Neural cell (in vitro differentiated cells): ENCODE measurements around the gene PLCL2. TPM values are rescaled to one million over a fixed set of nuclear protein-coding genes. Genes with fewer than 3 reads are reported as not detected.

ENCODE experiments used
- H2AFZ ChIP-seq: fragments of 200-600, 300-800 bp; sonication (generic), shearing (Covaris generic); 2 replicates; pipeline ENCODE4 v1.6.0; 2014; ENCODE audit warnings: low read depth, mild to moderate bottlenecking, antibody characterized with exemption, low read length, moderate library complexity
- H3F3A ChIP-seq: fragments of 200-600 bp; shearing (Covaris generic); 2 replicates; pipeline ENCODE4 v1.6.1; 2016; ENCODE audit warnings: mild to moderate bottlenecking, moderate library complexity, mixed read lengths, antibody characterized with exemption, low read length; ENCODE audit not compliant: insufficient read depth, poor library complexity, severe bottlenecking
- H3K27ac ChIP-seq: fragments of 200-600, 300-800 bp; sonication (generic), shearing (Covaris generic); 2 replicates; pipeline ENCODE4 v1.5.1; 2014; ENCODE audit warnings: mild to moderate bottlenecking, low read length, moderate library complexity
- H3K27me3 ChIP-seq: fragments of 300-800, 200-600 bp; sonication (generic), shearing (Covaris generic); 2 replicates; pipeline ENCODE4 v1.6.0; 2014; ENCODE audit warnings: mild to moderate bottlenecking, low read depth, low read length, moderate library complexity; ENCODE audit not compliant: insufficient read depth
- H3K36me3 ChIP-seq: fragments of 300-800, 200-600 bp; sonication (generic), shearing (Covaris generic); 2 replicates; pipeline ENCODE4 v1.5.1; 2014; ENCODE audit warnings: mild to moderate bottlenecking, antibody characterized with exemption, low read length, moderate library complexity; ENCODE audit not compliant: insufficient read depth
- H3K4me2 ChIP-seq: fragments of 300-800, 200-600 bp; sonication (generic), shearing (Covaris generic); 2 replicates; pipeline ENCODE4 v1.6.0; 2014; ENCODE audit warnings: mild to moderate bottlenecking, low read length
- H3K4me3 ChIP-seq: fragments of 300-800, 200-600 bp; sonication (generic), shearing (Covaris generic); 2 replicates; pipeline ENCODE4 v1.5.1; 2014; ENCODE audit warnings: mild to moderate bottlenecking, low read length, moderate library complexity
- H3K79me2 ChIP-seq: fragments of 200-600 bp; shearing (Covaris generic); replicated peaks from 2 replicates; pipeline ENCODE4 v1.6.0; 2014; ENCODE audit warnings: mild to moderate bottlenecking, low read length, moderate library complexity; ENCODE audit not compliant: insufficient read depth
- H3K9ac ChIP-seq: fragments of 300-800, 200-600 bp; sonication (generic), shearing (Covaris generic); 2 replicates; pipeline ENCODE4 v1.6.1; 2016; ENCODE audit warnings: mild to moderate bottlenecking, low read length, mixed read lengths
- H3K9me2 ChIP-seq: fragments of 200-600 bp; shearing (Covaris generic); 2 replicates; pipeline ENCODE4 v1.6.1; 2016; ENCODE audit warnings: mild to moderate bottlenecking, low read length, mixed read lengths; ENCODE audit not compliant: insufficient read depth
- H3K9me3 ChIP-seq: fragments of 200-600, 300-800 bp; sonication (generic), shearing (Covaris generic); 2 replicates; pipeline ENCODE4 v1.6.1; 2016; ENCODE audit warnings: mild to moderate bottlenecking, mixed run types, low read length, moderate library complexity, mixed read lengths
- H4K20me1 ChIP-seq: fragments of 200-600 bp; shearing (Covaris generic); 2 replicates; pipeline ENCODE4 v1.6.1; 2016; ENCODE audit warnings: mild to moderate bottlenecking, mixed run types; ENCODE audit not compliant: insufficient read depth
- EP300 ChIP-seq: fragments of 450-650 bp; conservative IDR thresholded peaks from 2 replicates; pipeline ENCODE4 v1.6.1; 2014; ENCODE audit warnings: antibody characterized with exemption, mild to moderate bottlenecking, moderate library complexity; ENCODE audit not compliant: poor library complexity, severe bottlenecking
- EZH2 ChIP-seq: fragments of 200-600, 300-800 bp; shearing (Covaris generic), sonication (generic); IDR thresholded peaks from 2 replicates; pipeline ENCODE4 v1.6.1; 2014; ENCODE audit warnings: antibody characterized with exemption, low read length, borderline replicate concordance, mild to moderate bottlenecking; ENCODE audit not compliant: insufficient read depth, poor library complexity, severe bottlenecking
- MXI1 ChIP-seq: fragments of 450-650 bp; conservative IDR thresholded peaks from 2 replicates; pipeline ENCODE4 v1.6.1; 2014; ENCODE audit warnings: antibody characterized with exemption, mild to moderate bottlenecking; ENCODE audit not compliant: poor library complexity, severe bottlenecking
- POLR2AphosphoS5 ChIP-seq: IDR thresholded peaks from 2 replicates; pipeline ENCODE4 v1.6.1; 2012
- RAD21 ChIP-seq: fragments of 450-650 bp; conservative IDR thresholded peaks from 2 replicates; pipeline ENCODE4 v1.6.1; 2014; ENCODE audit warnings: antibody characterized with exemption, mild to moderate bottlenecking, moderate library complexity
- SMC3 ChIP-seq: fragments of 450-650 bp; conservative IDR thresholded peaks from 2 replicates; pipeline ENCODE4 v1.6.1; 2014; ENCODE audit warnings: antibody characterized with exemption, mild to moderate bottlenecking, moderate library complexity; ENCODE audit not compliant: poor library complexity
- TAF1 ChIP-seq: IDR thresholded peaks from 2 replicates; pipeline ENCODE4 v1.6.1; 2012; ENCODE audit warnings: low read depth
- polyA minus RNA-seq: library from RNA; depleted of rRNA, polyadenylated mRNA; stranded (reverse); fragments of >200 nt; gene quantifications from 2 replicates; pipeline ENCODE4 v1.2.3, GENCODE V29; 2014
- polyA plus RNA-seq: library from polyadenylated mRNA; depleted of rRNA; stranded (reverse); fragments of >200 nt; gene quantifications from 2 replicates; pipeline ENCODE4 v1.2.3, GENCODE V29; 2014
- TF ChIP-seq, protein P1 (sequence below): IDR thresholded peaks from 2 replicates; pipeline ENCODE4 v1.6.1; 2012; ENCODE audit warnings: borderline replicate concordance
- TF ChIP-seq, protein P2 (sequence below): fragments of 450-650 bp; IDR thresholded peaks from 2 replicates; pipeline ENCODE4 v1.5.1; 2014; ENCODE audit warnings: antibody characterized with exemption, mild to moderate bottlenecking, moderate library complexity; ENCODE audit not compliant: poor library complexity, severe bottlenecking

PLCL2 gene
- polyA plus RNA-seq, result 69.8 and 70.7 TPM in 2 replicates
- 310 and 316 TPM in 2 replicates for polyA minus RNA-seq

- Histone ChIP-seq H3F3A (no peaks in the 10 kb centered on the region), H3K27me3 (no peaks in the 10 kb centered on the region), H3K4me3 (peak within 1 kb of the TSS; percentile 84), H3K9me2 (no peaks in the 10 kb centered on the region), H4K20me1 (no peaks in the 10 kb centered on the region), H3K4me2 (peak within 1 kb of the TSS; percentile 62), H3K9me3 (no peaks in the 10 kb centered on the region), H3K79me2 (peaks cover 47% of the 10 kb centered on the region), H3K36me3 (no peaks in the 10 kb centered on the region), H3K27ac (peak within 1 kb of the TSS; percentile 95), H2AFZ (peak within 1 kb of the TSS; percentile 44), H3K9ac (peak within 1 kb of the TSS; percentile 95)
- no peak for TF ChIP-seq SMC3
- TF ChIP-seq TAF1, result no peak
- TF ChIP-seq MXI1, result peak; percentile 36
- no peak for TF ChIP-seq EZH2
- TF ChIP-seq, protein P1, sequence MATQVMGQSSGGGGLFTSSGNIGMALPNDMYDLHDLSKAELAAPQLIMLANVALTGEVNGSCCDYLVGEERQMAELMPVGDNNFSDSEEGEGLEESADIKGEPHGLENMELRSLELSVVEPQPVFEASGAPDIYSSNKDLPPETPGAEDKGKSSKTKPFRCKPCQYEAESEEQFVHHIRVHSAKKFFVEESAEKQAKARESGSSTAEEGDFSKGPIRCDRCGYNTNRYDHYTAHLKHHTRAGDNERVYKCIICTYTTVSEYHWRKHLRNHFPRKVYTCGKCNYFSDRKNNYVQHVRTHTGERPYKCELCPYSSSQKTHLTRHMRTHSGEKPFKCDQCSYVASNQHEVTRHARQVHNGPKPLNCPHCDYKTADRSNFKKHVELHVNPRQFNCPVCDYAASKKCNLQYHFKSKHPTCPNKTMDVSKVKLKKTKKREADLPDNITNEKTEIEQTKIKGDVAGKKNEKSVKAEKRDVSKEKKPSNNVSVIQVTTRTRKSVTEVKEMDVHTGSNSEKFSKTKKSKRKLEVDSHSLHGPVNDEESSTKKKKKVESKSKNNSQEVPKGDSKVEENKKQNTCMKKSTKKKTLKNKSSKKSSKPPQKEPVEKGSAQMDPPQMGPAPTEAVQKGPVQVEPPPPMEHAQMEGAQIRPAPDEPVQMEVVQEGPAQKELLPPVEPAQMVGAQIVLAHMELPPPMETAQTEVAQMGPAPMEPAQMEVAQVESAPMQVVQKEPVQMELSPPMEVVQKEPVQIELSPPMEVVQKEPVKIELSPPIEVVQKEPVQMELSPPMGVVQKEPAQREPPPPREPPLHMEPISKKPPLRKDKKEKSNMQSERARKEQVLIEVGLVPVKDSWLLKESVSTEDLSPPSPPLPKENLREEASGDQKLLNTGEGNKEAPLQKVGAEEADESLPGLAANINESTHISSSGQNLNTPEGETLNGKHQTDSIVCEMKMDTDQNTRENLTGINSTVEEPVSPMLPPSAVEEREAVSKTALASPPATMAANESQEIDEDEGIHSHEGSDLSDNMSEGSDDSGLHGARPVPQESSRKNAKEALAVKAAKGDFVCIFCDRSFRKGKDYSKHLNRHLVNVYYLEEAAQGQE, result no peak
- TF ChIP-seq, protein P2, sequence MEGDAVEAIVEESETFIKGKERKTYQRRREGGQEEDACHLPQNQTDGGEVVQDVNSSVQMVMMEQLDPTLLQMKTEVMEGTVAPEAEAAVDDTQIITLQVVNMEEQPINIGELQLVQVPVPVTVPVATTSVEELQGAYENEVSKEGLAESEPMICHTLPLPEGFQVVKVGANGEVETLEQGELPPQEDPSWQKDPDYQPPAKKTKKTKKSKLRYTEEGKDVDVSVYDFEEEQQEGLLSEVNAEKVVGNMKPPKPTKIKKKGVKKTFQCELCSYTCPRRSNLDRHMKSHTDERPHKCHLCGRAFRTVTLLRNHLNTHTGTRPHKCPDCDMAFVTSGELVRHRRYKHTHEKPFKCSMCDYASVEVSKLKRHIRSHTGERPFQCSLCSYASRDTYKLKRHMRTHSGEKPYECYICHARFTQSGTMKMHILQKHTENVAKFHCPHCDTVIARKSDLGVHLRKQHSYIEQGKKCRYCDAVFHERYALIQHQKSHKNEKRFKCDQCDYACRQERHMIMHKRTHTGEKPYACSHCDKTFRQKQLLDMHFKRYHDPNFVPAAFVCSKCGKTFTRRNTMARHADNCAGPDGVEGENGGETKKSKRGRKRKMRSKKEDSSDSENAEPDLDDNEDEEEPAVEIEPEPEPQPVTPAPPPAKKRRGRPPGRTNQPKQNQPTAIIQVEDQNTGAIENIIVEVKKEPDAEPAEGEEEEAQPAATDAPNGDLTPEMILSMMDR, result no peak
- TF ChIP-seq POLR2AphosphoS5, result peak; percentile 70
- peak; percentile 50 for TF ChIP-seq EP300
Measured at GRCh38 chr3:16884748-16885592, at the start of gene PLCL2. PLCL2 (plus strand) TSS chr3:16884955; CDS start chr3:16885040, 85 bp downstream.

DNA sequence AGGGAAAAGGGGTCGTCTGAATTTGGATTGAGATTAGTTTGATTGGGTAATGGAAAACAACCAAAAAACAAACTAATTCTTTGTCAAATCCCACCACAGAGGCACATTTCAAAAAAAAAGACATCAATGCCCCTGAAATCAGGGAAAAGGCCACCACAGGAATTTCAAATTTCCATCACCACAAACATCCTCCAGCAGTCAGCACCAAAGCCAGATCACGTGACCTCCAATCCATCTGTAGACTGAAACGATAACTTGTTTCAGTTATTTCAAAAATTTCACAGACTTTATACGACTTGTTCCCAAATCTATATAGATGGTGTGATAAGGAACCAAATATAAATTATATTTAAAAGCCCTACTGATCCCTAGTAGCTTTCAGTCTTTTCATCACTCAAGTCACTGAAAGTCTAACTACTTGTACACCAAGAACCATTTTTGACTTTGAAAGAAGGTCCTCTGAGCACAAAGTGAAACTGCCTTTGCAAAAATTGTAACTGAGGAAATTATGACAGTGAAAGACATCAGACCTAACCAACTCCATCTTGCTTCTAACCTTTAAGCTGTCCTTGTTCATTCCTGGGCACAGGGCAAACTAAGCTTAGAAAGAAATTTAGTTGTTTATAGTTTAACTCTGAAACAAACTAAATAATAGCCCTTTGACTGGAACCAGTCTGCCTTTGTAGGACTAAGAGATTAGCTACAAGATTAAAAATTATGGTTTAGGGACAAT, 48.1 kb upstream of the PLCL2 start:
- Histone ChIP-seq H3F3A (no peaks in the 10 kb centered on the region), H3K9me2 (no peaks in the 10 kb centered on the region), H3K79me2 (no peaks in the 10 kb centered on the region), H2AFZ (no peak overlapping the region), H3K9ac (no peak overlapping the region), H3K36me3 (no peaks in the 10 kb centered on the region), H3K27me3 (no peaks in the 10 kb centered on the region), H3K27ac (no peak overlapping the region), H3K9me3 (no peaks in the 10 kb centered on the region), H3K4me3 (no peak overlapping the region), H3K4me2 (no peak overlapping the region), H4K20me1 (no peaks in the 10 kb centered on the region)
- no peak for TF ChIP-seq MXI1
- TF ChIP-seq, protein P2, result no peak
- no peak for TF ChIP-seq EZH2
- no peak for TF ChIP-seq TAF1
- no peak for TF ChIP-seq POLR2AphosphoS5
- no peak for TF ChIP-seq RAD21
- TF ChIP-seq, protein P1, result no peak
- TF ChIP-seq EP300, result no peak
- TF ChIP-seq SMC3, result no peak
